ENCODE results near the gene TP53I11.

DNA sequence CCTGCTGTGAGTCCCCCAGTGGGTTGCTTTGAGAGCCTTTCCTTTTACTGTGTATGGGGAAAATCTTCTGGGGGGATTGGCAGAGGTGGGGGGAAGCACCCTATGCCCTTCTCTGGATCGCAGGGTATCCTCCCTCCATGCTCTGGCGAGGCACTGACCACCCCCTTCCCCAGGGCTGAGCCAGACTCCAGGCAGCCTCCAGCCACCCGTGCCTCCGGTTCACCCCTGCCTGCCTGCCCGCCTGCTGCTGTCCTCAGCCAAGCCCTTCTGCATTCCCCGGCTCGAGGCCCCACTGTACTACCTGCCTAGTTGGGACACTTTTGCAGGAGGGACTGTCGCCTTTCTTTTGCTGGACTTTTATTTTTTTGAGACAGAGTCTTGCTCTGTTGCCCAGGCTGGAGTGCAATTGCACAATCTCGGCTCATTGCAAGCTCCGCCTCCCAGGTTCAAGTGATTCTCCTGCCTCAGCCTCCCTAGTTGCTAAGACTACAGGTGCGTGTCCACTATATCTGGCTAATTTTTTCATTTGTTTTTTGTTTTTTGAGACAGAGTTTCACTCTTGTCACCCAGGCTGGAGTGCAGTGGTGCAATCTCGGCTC is 23.8 kb upstream of the TP53I11 start:
- no peak for TF ChIP-seq CTCF (optimal IDR thresholded peaks at IDR 0.05 in 1 of 3, IDR thresholded peaks at IDR 0.05 in 1 of 3, conservative IDR thresholded peaks at IDR 0.05 in 1 of 3; ENCODE audit: extremely low read depth in 1 of 3, insufficient read depth in 2 of 3, low read length in 3 of 3)
- no peak for TF ChIP-seq EZH2 (IDR thresholded peaks at IDR 0.05; ENCODE audit: low read length)

Data from keratinocyte (primary cell).